NCI-H2171 (cell line): ENCODE results near the gene BARX1.
"Not testable (repeated sequence)": the region's sequence is repeated elsewhere in the genome, so short reads cannot be mapped to it uniquely, and the experiment has no call there.

ENCODE experiments used
- DNase-seq: peaks from one replicate; lab custom pipeline; 2025; lab: John Stamatoyannopoulos, UW

The BARX1 gene

GRCh38 chr9:93965830-93966577 is 10.8 kb upstream of the BARX1 start:
- DNase-seq = no peak

- no peak for DNase-seq
Observed at GRCh38 chr9:93964685-93965084, 9.5 kb upstream of the BARX1 start.

GRCh38 chr9:93963969-93964368 is 8.8 kb upstream of the BARX1 start:
- no peak for DNase-seq

GRCh38 chr9:93963489-93963888 is 8.3 kb upstream of the BARX1 start:
- DNase-seq = not testable (repeated sequence)

- peak; percentile 85 for DNase-seq
Observed at GRCh38 chr9:93962561-93963440, 7.6 kb upstream of the BARX1 start.

GRCh38 chr9:93962017-93962416 is 6.9 kb upstream of the BARX1 start:
- no peak for DNase-seq

- DNase-seq = no peak
Observed at GRCh38 chr9:93960971-93961841, 6.1 kb upstream of the BARX1 start.

- no peak for DNase-seq
Observed at GRCh38 chr9:93960221-93960970, 5.2 kb upstream of the BARX1 start.

- no peak for DNase-seq
Observed at GRCh38 chr9:93959739-93960154, 4.6 kb upstream of the BARX1 start.

- DNase-seq = no peak
Observed at GRCh38 chr9:93958819-93959682, 3.9 kb upstream of the BARX1 start.

- DNase-seq = no peak
Observed at GRCh38 chr9:93958121-93958818, 3.1 kb upstream of the BARX1 start.

- DNase-seq = no peak
Observed at GRCh38 chr9:93955981-93956784, 1.0 kb upstream of the BARX1 start.

- DNase-seq = no peak
Observed at GRCh38 chr9:93954434-93955061, 607 bp downstream of the BARX1 start.

- DNase-seq = no peak
Observed at GRCh38 chr9:93953496-93954433, 1.4 kb downstream of the BARX1 start.

- no peak for DNase-seq
Observed at GRCh38 chr9:93952784-93953495, 2.2 kb downstream of the BARX1 start.

- no peak for DNase-seq
Observed at GRCh38 chr9:93952119-93952783, 2.9 kb downstream of the BARX1 start.
